ENCODE measurements around the gene MRPS9. TPM values are rescaled to one million over a fixed set of nuclear protein-coding genes. Genes with fewer than 3 reads are reported as not detected.

The MRPS9 gene
- total RNA-seq, 2 experiments from 2014 or later: 7.3 to 9.2 TPM

- no peak overlapping the region for H3K4me3 ChIP-seq (ENCODE audit: low read length)
- Mint-ChIP-seq H3K9me3 (no peaks in the 10 kb centered on the region), H3K36me3 (ENCODE audit: low read depth) (no peaks in the 10 kb centered on the region), H3K27me3 (peaks cover 27% of the 10 kb centered on the region), H3K4me3 (no peak overlapping the region), H3K4me1 (ENCODE audit: low read depth) (no peaks in the 10 kb centered on the region), H3K27ac (no peak overlapping the region)
- CTCF ChIA-PET: no interaction called here
- POLR2A ChIA-PET: no interaction called here
- no peak overlapping the region for H3K27ac ChIP-seq (ENCODE audit: low read depth in 1 of 2, low read length in 2 of 2)
- intact Hi-C loops (cut with DNase I, micrococcal nuclease): no loop called here
- TF ChIP-seq, protein P1, sequence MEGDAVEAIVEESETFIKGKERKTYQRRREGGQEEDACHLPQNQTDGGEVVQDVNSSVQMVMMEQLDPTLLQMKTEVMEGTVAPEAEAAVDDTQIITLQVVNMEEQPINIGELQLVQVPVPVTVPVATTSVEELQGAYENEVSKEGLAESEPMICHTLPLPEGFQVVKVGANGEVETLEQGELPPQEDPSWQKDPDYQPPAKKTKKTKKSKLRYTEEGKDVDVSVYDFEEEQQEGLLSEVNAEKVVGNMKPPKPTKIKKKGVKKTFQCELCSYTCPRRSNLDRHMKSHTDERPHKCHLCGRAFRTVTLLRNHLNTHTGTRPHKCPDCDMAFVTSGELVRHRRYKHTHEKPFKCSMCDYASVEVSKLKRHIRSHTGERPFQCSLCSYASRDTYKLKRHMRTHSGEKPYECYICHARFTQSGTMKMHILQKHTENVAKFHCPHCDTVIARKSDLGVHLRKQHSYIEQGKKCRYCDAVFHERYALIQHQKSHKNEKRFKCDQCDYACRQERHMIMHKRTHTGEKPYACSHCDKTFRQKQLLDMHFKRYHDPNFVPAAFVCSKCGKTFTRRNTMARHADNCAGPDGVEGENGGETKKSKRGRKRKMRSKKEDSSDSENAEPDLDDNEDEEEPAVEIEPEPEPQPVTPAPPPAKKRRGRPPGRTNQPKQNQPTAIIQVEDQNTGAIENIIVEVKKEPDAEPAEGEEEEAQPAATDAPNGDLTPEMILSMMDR (IDR thresholded peaks at IDR 0.05): no peak
- H3K4me1 ChIP-seq (ENCODE audit: insufficient read depth, low read length): no peaks in the 10 kb centered on the region
- DNase-seq (peak in 1 of 14 experiments; percentile 7), ATAC-seq (ENCODE audit: poor library complexity) (no peak)
- no peaks in the 10 kb centered on the region for H3K9me3 ChIP-seq (ENCODE audit: control insufficient read depth in 1 of 2, insufficient read depth in 1 of 2, low read length in 2 of 2)
- peaks cover 0 to 6% of the 10 kb centered on the region in 2 experiments for H3K27me3 ChIP-seq (ENCODE audit: control insufficient read depth in 1 of 2, insufficient read depth in 2 of 2, low read length in 2 of 2)
- H3K36me3 ChIP-seq (ENCODE audit: insufficient read depth, low read length): no peaks in the 10 kb centered on the region
Measured at GRCh38 chr2:105129722-105130232, 91.9 kb downstream of the MRPS9 start.

- TF ChIP-seq, protein P1 (IDR thresholded peaks at IDR 0.05): no peak
- POLR2A ChIA-PET: no interaction called here
- Histone ChIP-seq H3K9me3 (ENCODE audit: control insufficient read depth in 1 of 2, insufficient read depth in 1 of 2, low read length in 2 of 2) (no peaks in the 10 kb centered on the region), H3K4me1 (ENCODE audit: insufficient read depth, low read length) (no peaks in the 10 kb centered on the region), H3K4me3 (ENCODE audit: low read length) (no peak overlapping the region), H3K27ac (ENCODE audit: low read depth in 1 of 2, low read length in 2 of 2) (no peak overlapping the region), H3K27me3 (ENCODE audit: control insufficient read depth in 1 of 2, insufficient read depth in 2 of 2, low read length in 2 of 2) (peaks cover 0 to 6% of the 10 kb centered on the region in 2 experiments), H3K36me3 (ENCODE audit: insufficient read depth, low read length) (no peaks in the 10 kb centered on the region)
- no peaks in the 10 kb centered on the region for H3K9me3 Mint-ChIP-seq
- peaks cover 27% of the 10 kb centered on the region for H3K27me3 Mint-ChIP-seq
- intact Hi-C loops (cut with DNase I, micrococcal nuclease): no loop called here
- no peak overlapping the region for H3K4me3 Mint-ChIP-seq
- no peaks in the 10 kb centered on the region for H3K4me1 Mint-ChIP-seq (ENCODE audit: low read depth)
- no peak for ATAC-seq (ENCODE audit: poor library complexity)
- H3K27ac Mint-ChIP-seq: no peak overlapping the region
- CTCF ChIA-PET: no interaction called here
- no peak for DNase-seq
- no peaks in the 10 kb centered on the region for H3K36me3 Mint-ChIP-seq (ENCODE audit: low read depth)
Measured at GRCh38 chr2:105130546-105130945, 92.7 kb downstream of the MRPS9 start.

DNA sequence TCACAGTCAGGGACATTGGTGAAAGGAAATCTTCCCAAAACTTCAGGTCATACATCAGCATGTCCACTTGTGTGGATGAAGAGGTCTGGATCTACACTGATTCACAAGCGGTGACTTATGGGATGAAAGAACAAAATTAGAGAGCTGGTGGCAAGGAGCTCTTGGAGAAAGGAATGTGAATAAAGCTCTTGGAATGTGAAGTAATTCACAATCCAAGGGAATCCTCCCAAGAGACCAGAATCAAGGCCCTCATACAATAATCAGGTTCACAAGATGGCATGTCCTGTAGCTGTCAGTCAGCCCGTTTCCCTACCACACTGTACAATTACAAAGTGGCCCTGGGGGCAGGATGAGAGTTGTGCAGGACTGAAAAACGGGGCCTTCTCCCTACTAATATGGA is 96.2 kb downstream of the MRPS9 start:
- Mint-ChIP-seq H3K4me3 (no peak overlapping the region), H3K4me1 (ENCODE audit: low read depth) (no peaks in the 10 kb centered on the region), H3K9me3 (no peaks in the 10 kb centered on the region), H3K27me3 (peaks cover 32% of the 10 kb centered on the region), H3K27ac (no peak overlapping the region), H3K36me3 (ENCODE audit: low read depth) (no peaks in the 10 kb centered on the region)
- no peak for DNase-seq
- no peaks in the 10 kb centered on the region for H3K36me3 ChIP-seq (ENCODE audit: insufficient read depth, low read length)
- ATAC-seq (ENCODE audit: poor library complexity): no peak
- no peaks in the 10 kb centered on the region for H3K4me1 ChIP-seq (ENCODE audit: insufficient read depth, low read length)
- peaks cover 0 to 2% of the 10 kb centered on the region in 2 experiments for H3K27me3 ChIP-seq (ENCODE audit: control insufficient read depth in 1 of 2, insufficient read depth in 2 of 2, low read length in 2 of 2)
- intact Hi-C loops (cut with DNase I, micrococcal nuclease): no loop called here
- no peak overlapping the region for H3K27ac ChIP-seq (ENCODE audit: low read depth in 1 of 2, low read length in 2 of 2)
- H3K4me3 ChIP-seq (ENCODE audit: low read length): no peak overlapping the region
- ChIA-PET POLR2A (no interaction called here), CTCF (no interaction called here)
- TF ChIP-seq, protein P1 (IDR thresholded peaks at IDR 0.05): no peak
- no peaks in the 10 kb centered on the region for H3K9me3 ChIP-seq (ENCODE audit: control insufficient read depth in 1 of 2, insufficient read depth in 1 of 2, low read length in 2 of 2)

Data from CD4-positive, alpha-beta T cell (primary cell).